CD4-positive, alpha-beta T cell (primary cell): ENCODE results near the gene ATP8A1. TPM values are rescaled to one million over a fixed set of nuclear protein-coding genes. Genes with fewer than 3 reads are reported as not detected.

Experiments used
- ATAC-seq: fragments of 200-7000 bp; cut with Tn5 transposase; one replicate; pipeline ENCODE4 v1.10.0; 2022; ENCODE audit warnings: mild to moderate bottlenecking; ENCODE audit not compliant: poor library complexity
- CTCF ChIA-PET: fragments of 350-600 bp; sonication (Branson Sonifier 250); formaldehyde crosslinking; loops from one replicate; lab custom pipeline; 2021; ENCODE audit warnings: antibody characterized with exemption, inconsistent platforms; lab: Charles Lee
- POLR2A ChIA-PET: fragments of 350-600 bp; sonication (Branson Sonifier 250); formaldehyde crosslinking; loops from one replicate; lab custom pipeline; 2021; ENCODE audit warnings: antibody characterized with exemption, inconsistent platforms; lab: Charles Lee
- DNase-seq, 14 experiments: peaks; one replicate each; pipeline ENCODE4 v3.0.0-alpha.2; 2013 to 2020; ENCODE audit warnings: mixed read lengths in 2 of 14
- H3K27ac ChIP-seq, 2 donors: one replicate each; pipeline versions ENCODE4 v1.5.1 to v1.7.0; 2013; ENCODE audit warnings: low read length in 2 of 2, low read depth in 1 of 2, mild to moderate bottlenecking in 1 of 2
- H3K27me3 ChIP-seq, 2 experiments: 1 replicate in 1 of 2; 2 replicates in 1 of 2; pipeline versions ENCODE4 v1.6.1 to v1.7.0; 2013; ENCODE audit warnings: low read length in 2 of 2, control low read depth in 1 of 2, mild to moderate bottlenecking in 1 of 2, moderate library complexity in 1 of 2; ENCODE audit not compliant: insufficient read depth in 2 of 2, control insufficient read depth in 1 of 2
- H3K36me3 ChIP-seq: one replicate; pipeline ENCODE4 v1.6.1; 2013; ENCODE audit warnings: low read length, control low read depth; ENCODE audit not compliant: insufficient read depth
- H3K4me1 ChIP-seq: one replicate; pipeline ENCODE4 v1.6.1; 2013; ENCODE audit warnings: low read length, control low read depth; ENCODE audit not compliant: insufficient read depth
- H3K4me3 ChIP-seq: one replicate; pipeline ENCODE4 v1.5.1; 2013; ENCODE audit warnings: mild to moderate bottlenecking, low read length, moderate library complexity
- H3K9me3 ChIP-seq, 2 experiments: 1 replicate in 1 of 2; 2 replicates in 1 of 2; pipeline versions ENCODE4 v1.6.1 to v1.7.0; 2013; ENCODE audit warnings: low read length in 2 of 2, mild to moderate bottlenecking in 2 of 2, control low read depth in 1 of 2, moderate library complexity in 1 of 2; ENCODE audit not compliant: control insufficient read depth in 1 of 2, insufficient read depth in 1 of 2
- H3K27ac Mint-ChIP-seq: one replicate; pipeline ENCODE4 v1.8.0; 2020; ENCODE audit warnings: mixed read lengths
- H3K27me3 Mint-ChIP-seq: one replicate; pipeline ENCODE4 v1.8.0; 2021; ENCODE audit warnings: mixed read lengths
- H3K36me3 Mint-ChIP-seq: one replicate; pipeline ENCODE4 v1.8.0; 2021; ENCODE audit warnings: low read depth, mixed read lengths
- H3K4me1 Mint-ChIP-seq: one replicate; pipeline ENCODE4 v1.8.0; 2021; ENCODE audit warnings: low read depth, mixed read lengths
- H3K4me3 Mint-ChIP-seq: one replicate; pipeline ENCODE4 v1.8.0; 2020; ENCODE audit warnings: mild to moderate bottlenecking, mixed read lengths
- H3K9me3 Mint-ChIP-seq: one replicate; pipeline ENCODE4 v1.8.0; 2020; ENCODE audit warnings: mixed read lengths
- intact Hi-C, 2 experiments: fragments of 100-400 bp; cut with DNase I in 1 of 2; cut with micrococcal nuclease in 1 of 2; formaldehyde crosslinking; loops; one replicate each; pipeline versions ENCODE4 v1.15.1 to v1.9.0; 2023 to 2025; cut with DNase I, micrococcal nuclease
- total RNA-seq, 174 experiments: library from RNA in 2 of 174; stranded (reverse) in 2 of 174; gene quantifications; one replicate each; pipeline ENCODE4 v1.2.3 and lab custom pipeline; 2021 to 2026
- TF ChIP-seq, protein P1 (sequence below): fragments of 200-600 bp; IDR thresholded peaks from one replicate; pipeline ENCODE4 v1.8.0; 2022; ENCODE audit warnings: antibody characterized with exemption, mild to moderate bottlenecking

The ATP8A1 gene
- total RNA-seq, 2 experiments from 2014 or later = 44.9 to 45.5 TPM

DNA sequence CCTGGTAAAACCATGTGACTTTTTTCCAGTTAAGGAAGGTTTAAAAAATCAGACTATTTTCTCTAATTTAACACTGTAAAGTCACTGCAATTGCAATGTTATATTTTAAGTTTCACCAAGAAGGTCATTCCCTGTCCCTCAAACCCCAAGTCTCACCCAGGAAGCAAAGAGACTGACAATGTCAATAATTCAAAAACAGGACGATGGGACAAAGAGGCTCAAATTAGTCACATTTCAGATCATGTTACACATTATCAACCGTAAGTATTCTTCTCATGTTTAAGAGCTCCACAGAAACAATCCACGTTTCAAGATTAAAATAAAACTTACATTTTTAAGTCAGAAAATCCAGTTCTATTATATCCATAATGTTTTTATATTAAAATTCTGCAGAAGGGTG is 246.5 kb downstream of the ATP8A1 start:
- DNase-seq (no peak), ATAC-seq (no peak)
- Mint-ChIP-seq H3K9me3 (no peaks in the 10 kb centered on the region), H3K4me1 (no peaks in the 10 kb centered on the region), H3K4me3 (no peak overlapping the region), H3K27me3 (no peaks in the 10 kb centered on the region), H3K36me3 (peaks cover 44% of the 10 kb centered on the region), H3K27ac (no peak overlapping the region)
- Histone ChIP-seq H3K27me3 (no peaks in the 10 kb centered on the region), H3K9me3 (no peaks in the 10 kb centered on the region), H3K4me1 (no peaks in the 10 kb centered on the region), H3K36me3 (peaks cover 23% of the 10 kb centered on the region), H3K27ac (no peak overlapping the region), H3K4me3 (no peak overlapping the region)
- TF ChIP-seq, protein P1, sequence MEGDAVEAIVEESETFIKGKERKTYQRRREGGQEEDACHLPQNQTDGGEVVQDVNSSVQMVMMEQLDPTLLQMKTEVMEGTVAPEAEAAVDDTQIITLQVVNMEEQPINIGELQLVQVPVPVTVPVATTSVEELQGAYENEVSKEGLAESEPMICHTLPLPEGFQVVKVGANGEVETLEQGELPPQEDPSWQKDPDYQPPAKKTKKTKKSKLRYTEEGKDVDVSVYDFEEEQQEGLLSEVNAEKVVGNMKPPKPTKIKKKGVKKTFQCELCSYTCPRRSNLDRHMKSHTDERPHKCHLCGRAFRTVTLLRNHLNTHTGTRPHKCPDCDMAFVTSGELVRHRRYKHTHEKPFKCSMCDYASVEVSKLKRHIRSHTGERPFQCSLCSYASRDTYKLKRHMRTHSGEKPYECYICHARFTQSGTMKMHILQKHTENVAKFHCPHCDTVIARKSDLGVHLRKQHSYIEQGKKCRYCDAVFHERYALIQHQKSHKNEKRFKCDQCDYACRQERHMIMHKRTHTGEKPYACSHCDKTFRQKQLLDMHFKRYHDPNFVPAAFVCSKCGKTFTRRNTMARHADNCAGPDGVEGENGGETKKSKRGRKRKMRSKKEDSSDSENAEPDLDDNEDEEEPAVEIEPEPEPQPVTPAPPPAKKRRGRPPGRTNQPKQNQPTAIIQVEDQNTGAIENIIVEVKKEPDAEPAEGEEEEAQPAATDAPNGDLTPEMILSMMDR = no peak
- intact Hi-C loops = no loop called here
- POLR2A ChIA-PET = no interaction called here
- CTCF ChIA-PET = interaction anchor here (1.1 kb wide), 1 partner anchor 23 kb away, joined by 3 read pairs; no protein-coding TSS in a partner anchor

DNA sequence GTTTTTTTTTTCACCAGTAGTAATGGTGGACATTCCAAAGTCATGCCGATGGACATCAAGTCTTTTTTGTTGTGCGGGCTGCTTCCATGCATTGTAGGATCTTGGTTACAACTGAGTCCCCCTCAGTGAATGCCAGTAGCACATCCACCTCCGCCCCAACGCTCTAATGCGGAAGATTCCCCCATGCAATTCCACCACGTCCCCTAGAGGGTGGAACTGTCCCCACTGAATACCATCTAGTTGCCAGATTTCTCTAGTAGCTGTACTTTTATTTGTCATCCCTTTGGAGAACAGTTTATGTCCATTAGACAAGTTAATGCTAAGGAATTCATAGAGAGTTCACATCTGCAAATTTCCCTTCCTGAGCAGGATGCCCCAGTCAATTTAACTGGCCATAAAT is 252.9 kb downstream of the ATP8A1 start:
- ATAC-seq = no peak

DNA sequence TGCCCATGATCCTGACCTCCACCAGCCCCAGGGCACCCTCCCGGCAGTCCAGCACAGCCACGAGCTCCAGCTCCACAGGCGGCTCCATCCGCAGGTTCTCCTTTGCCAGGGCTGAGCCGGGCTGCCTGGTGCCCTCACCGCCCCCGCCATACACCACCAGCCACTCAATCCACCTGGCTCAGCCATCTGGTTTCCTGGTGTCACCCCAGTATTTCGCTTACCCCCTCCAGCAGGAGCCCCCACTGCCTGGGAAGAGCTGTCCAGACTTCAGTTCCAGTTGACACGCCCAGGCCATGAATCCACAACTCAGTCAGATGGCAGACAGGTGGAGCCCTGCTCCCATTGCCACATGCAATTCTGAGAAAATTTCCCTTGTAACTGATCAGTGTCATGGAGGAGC is 255.7 kb downstream of the ATP8A1 start:
- H3K4me3 ChIP-seq = no peak overlapping the region
- peaks cover 0 to 21% of the 10 kb centered on the region in 2 experiments for H3K9me3 ChIP-seq
- ATAC-seq (no peak), DNase-seq (no peak)
- Mint-ChIP-seq H3K36me3 (no peaks in the 10 kb centered on the region), H3K27ac (no peak overlapping the region), H3K4me1 (peaks cover 28% of the 10 kb centered on the region), H3K27me3 (peaks cover 56% of the 10 kb centered on the region), H3K4me3 (peak overlapping the region; percentile 43), H3K9me3 (no peaks in the 10 kb centered on the region)
- TF ChIP-seq, protein P1 = no peak
- peaks cover 24% of the 10 kb centered on the region for H3K4me1 ChIP-seq
- no peaks in the 10 kb centered on the region for H3K36me3 ChIP-seq
- ChIA-PET POLR2A (no interaction called here), CTCF (no interaction called here)
- peaks cover 33 to 41% of the 10 kb centered on the region in 2 experiments for H3K27me3 ChIP-seq
- intact Hi-C loops = no loop called here
- H3K27ac ChIP-seq = no peak overlapping the region

More for the DNA sequence above, 252.9 kb downstream of the ATP8A1 start:
- Mint-ChIP-seq H3K27ac (no peak overlapping the region), H3K4me3 (no peak overlapping the region), H3K36me3 (no peaks in the 10 kb centered on the region), H3K4me1 (peaks cover 9% of the 10 kb centered on the region), H3K9me3 (no peaks in the 10 kb centered on the region), H3K27me3 (peaks cover 34% of the 10 kb centered on the region)
- H3K36me3 ChIP-seq = no peaks in the 10 kb centered on the region
- H3K9me3 ChIP-seq = peaks cover 0 to 4% of the 10 kb centered on the region in 2 experiments
- no peak overlapping the region for H3K4me3 ChIP-seq
- DNase-seq = no peak
- ChIA-PET CTCF (no interaction called here), POLR2A (no interaction called here)
- intact Hi-C loops = no loop called here
- TF ChIP-seq, protein P1 = no peak
- H3K4me1 ChIP-seq = peaks cover 4% of the 10 kb centered on the region
- peaks cover 16 to 20% of the 10 kb centered on the region in 2 experiments for H3K27me3 ChIP-seq
- H3K27ac ChIP-seq = no peak overlapping the region
